Measurements from ENCODE around the gene LPAR6. TPM values are rescaled to one million over a fixed set of nuclear protein-coding genes. Genes with fewer than 3 reads are reported as not detected.
"Not testable (repeated sequence)": the region's sequence is repeated elsewhere in the genome, so short reads cannot be mapped to it uniquely, and the experiment has no call there.

Gene LPAR6, protein sequence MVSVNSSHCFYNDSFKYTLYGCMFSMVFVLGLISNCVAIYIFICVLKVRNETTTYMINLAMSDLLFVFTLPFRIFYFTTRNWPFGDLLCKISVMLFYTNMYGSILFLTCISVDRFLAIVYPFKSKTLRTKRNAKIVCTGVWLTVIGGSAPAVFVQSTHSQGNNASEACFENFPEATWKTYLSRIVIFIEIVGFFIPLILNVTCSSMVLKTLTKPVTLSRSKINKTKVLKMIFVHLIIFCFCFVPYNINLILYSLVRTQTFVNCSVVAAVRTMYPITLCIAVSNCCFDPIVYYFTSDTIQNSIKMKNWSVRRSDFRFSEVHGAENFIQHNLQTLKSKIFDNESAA
- total RNA-seq (2014; rRNA removed; shearing (Covaris generic)), result 0.12 TPM in 1 of 2 replicates, not detected in the other

DNA sequence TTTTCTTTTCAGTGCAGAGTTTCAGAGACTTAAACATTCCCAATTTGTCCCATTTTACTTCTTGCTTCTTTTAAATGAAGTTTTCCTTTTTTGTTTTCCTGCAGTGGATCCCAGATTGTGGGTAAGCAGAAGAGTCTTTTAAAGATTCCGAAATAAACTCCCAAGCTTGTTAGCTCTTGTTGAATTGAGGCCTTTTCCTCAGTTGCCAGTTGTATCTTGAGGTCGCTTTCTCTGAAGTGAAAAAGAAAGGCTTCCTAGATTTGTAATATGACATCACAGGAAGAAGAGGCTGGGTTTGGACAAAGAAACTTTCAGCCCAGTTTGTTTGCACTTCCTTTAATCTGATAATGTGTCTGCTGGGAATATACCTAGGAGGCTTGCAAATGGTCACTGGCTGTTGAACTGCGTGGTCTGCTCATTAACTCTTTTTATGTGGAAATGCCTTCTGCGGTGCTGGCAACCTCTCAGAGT is at the start of gene LPAR6:
LPAR6 (minus strand) TSS at position 233 of the 471 bp plus-strand sequence. CDS start 690 bp downstream, outside the sequence.
- DNase-seq (ENCODE audit: low read depth), result no peak

DNA sequence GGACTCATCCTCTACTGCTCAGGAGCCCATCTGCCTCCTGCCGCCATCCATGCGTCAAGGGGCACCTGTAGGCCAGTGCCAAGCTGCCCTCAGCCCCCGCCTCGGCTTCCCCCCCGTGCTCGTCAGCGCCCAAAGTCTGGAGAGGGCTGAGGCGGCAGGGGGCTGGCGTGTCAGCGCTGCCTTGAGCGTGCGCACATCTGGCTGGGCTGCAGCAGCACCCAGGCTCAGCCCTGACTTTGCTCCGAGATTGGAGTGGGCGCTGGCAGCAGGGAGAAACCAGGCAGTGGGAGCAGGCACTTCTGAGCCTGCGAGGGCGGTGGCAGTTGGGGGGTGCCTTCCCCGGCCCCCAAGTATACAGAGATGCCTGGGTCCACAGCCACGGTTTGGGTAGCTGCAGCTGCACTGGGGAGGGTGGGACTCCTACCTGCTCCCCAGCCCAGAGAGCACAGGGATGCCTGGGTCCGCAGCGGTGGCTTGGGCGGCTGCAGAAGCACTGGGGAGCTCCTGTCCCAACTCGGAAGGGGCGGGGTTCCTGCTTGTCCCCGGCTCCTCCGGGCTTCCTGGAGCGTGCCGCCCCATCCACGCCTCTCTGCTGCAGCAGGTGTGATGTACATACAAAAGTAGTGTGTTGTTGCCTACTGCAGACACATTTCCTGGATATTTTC is 44.8 kb upstream of the LPAR6 start:
- DNase-seq (ENCODE audit: low read depth), result no peak

DNA sequence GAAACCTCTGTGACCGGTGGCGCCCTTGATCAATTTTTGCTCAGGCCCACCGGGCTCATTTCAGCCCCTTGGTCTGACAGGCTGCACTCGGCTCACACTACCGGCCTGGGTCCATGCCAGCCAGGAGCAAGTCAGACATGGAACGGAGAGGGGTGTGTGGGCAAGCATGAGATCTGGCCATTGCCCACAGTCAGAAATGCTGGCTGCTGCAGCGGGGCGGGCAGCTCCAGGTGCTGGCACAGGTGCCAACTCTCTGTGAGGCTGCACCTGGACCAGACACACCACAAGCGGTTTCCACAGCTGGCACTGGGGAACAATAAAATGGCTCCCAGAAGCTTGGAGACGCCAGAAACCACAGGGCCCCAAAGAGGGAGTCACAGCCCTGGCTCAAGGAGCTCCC is 43.6 kb upstream of the LPAR6 start:
- DNase-seq (ENCODE audit: low read depth), result no peak

DNA sequence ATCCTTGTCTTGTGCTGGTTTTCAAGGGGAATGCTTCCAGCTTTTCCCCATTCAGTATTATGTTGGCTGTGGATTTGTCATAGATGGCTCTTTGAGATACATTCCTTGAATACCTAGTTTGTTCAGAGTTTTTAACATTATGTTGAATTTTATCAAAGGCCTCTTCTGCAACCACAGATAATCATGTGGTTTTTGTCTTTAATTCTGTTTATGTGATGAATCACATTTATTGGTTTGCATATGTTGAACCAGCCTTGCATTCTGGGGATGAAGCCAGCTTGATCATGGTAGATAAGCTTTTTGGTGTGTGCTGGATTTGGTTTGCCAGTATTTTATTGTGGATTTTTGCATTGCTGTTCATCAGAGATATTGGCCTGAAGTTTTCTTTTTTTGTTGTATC is 38.3 kb upstream of the LPAR6 start:
- DNase-seq (ENCODE audit: low read depth), result peak; percentile 87

DNA sequence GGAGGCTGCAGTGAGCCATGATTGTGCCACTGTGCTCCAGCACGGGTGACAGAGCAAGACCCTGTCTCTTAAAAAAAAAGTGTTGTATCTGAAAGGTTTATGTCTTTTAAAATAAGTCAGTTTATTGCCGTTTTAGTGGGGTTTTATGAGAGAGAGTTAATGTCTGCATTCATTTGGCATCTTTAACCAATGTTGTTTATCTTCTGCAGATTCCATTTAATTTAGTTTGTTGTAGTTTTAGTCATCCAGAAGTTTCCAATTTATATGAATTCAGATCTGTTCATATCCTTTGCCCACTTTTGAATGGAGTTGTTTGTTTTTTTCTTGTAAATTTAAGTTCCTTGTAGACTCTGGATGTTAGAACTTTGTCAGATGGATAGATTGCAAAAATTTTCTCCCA is 36.7 kb upstream of the LPAR6 start:
- DNase-seq (ENCODE audit: low read depth), result peak; percentile 41

DNA sequence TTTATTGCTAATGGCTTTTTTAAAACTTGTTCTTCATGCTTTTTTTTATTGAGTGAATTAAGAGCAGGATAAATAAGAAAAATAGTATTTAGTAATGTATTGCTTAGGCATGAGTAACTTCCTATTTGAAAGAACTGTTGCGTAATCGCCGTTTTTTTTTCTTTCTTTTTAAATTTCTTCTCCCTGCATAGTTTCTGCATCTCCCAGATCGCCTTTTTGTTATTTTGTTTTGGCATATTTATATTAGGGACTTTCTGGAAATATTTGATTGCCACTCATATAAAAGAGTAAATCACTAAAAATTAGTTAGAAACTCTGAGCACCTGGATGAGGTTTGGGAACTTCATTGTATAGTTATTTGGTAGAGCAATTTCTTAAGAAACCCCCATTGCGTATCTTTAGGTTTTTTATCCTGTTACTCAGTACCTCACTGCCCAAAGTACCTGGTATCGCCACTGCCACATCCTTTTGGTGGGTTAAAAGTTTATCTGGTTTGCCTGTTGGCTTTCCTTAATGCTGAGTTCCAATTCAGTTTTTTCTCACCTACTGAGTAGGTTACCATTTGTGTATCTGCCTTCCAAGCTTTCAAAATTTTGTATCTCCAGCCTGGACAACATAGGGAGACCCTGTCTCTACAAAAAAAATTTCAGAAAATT is 36.2 kb upstream of the LPAR6 start:
- peak; percentile 60 for DNase-seq (ENCODE audit: low read depth)

DNA sequence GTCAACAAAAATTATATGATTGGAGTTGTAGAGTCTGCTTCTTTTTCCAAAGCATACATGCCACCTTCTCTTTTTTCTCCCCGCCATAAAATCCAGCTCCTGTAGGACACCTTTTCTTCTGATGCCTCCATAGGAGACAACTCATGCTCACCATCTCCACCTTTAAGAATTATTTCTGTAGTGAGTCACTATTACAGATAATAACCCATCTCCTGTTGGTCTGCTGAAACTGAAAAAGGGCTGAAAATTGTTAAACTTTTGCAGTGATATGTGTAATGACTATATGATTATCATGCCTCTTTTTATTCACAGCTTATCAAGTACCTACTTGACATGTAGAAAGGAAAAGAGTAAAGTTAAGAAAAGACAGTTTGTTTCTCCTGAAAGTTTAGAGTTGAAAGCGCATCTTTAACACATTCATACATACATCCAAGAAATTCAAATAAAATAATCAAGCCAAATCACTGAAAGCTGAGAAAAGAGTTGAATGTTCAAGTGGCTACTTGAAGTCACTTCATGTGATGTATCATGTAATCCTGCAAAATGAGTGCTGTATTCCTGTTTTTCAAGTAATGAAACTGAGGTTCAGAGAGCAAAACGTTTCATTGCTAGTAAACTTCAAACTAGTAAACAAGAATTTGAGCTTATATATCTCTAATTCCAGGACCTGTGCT is 35.5 kb upstream of the LPAR6 start:
- DNase-seq (ENCODE audit: low read depth), result no peak

DNA sequence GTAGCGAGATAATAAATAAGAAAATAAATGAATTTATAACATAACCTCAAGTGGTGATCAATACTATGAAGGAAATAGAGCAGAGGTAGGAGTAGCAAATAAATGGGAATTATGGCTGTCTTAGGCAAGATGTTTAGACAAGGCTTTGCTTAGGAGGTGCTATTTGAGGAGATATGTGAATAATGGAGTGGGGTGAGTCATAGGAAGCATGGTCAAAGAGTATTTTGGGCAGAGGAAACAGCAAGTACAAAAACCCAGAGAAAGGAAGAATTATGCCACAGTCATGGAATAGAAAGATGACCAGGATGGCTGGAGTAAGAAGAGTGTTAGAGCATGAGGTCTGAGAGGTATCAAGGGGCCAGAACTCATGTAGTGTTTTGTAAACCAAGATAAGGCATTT is 33.6 kb upstream of the LPAR6 start:
- DNase-seq (ENCODE audit: low read depth), result peak; percentile 74

DNA sequence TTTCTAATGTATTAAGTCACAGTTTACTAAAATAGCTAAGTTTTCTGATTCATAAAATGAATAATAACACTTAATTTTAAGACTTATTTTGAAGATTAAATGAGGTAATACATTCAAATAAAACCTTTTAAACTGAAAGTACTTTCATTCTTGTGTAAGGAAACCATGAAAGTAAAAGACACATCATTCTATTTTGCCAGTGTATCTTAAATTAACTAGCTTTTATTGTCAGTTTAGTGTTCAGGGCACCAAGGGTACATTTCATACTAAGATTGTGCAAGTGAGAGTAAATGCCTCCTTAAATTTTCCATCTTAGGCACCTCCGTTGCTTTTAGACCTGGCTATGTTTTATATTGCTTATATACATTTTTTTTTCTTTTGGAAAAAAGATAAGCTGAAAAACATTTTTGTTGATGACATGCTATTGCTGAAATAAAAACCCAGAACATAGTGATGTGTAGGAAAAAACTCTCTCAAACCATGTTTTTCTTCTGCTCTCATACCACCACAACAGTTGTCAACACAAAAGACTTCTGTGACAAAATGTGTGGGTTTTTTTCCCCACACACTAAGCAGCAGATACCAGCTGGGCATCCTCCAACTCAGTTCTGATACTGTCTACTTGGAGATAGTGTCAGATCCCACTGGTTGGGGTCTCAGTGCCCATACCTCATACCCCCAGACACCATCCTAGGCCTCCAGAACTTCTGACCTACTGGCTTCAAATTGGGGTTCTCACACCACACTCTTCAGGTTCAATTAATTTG is 30.7 kb upstream of the LPAR6 start:
- DNase-seq (ENCODE audit: low read depth), result no peak

DNA sequence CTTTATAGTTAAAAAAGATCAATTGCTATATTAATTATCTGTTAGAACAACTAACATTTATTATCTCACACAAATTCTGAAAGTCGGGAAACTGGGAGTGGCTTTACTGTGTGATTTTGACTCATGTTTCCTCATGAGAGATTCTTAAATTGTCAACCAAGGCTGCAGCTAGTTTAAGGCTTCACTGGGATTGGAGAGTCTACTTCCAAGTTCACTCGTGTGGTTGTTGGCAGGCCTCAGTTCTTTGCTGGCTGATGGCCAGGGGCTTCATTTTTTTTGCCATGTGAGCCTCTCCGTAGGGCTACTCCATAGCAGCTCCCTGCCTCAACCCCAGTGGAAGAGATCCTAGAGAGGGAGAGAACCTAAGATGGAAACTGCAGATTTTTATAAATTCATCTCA is 24.5 kb upstream of the LPAR6 start:
- DNase-seq (ENCODE audit: low read depth), result no peak

DNA sequence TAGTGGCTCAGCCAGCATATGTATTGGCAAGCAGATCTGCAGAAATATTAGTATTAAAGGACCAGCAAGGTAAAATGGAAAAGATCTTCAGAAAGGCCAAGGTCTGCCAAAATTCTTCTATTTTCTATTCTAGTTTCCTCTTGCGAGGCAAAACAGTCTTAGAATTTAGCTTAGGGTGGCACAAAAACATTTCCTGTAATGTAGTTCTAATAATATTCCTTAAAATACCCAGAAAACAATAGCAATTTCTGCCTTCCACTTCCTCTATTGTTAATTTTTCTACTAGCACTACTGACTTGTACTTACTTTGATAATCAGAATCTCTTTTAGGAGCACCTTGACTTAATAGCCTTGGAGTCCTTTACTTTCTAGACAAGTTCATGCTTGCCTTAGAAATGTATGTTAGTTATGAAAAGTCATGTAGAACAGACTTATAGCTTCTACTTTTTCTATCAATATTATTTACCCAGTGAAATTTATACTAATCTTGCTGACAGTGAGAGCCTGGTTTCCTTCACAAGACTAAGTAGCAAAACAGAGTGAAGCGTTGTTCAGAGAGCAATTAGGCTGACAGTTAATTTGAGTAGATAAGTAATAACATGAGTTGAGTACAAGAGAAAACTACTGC is 23.9 kb upstream of the LPAR6 start:
- no peak for DNase-seq (ENCODE audit: low read depth)

DNA sequence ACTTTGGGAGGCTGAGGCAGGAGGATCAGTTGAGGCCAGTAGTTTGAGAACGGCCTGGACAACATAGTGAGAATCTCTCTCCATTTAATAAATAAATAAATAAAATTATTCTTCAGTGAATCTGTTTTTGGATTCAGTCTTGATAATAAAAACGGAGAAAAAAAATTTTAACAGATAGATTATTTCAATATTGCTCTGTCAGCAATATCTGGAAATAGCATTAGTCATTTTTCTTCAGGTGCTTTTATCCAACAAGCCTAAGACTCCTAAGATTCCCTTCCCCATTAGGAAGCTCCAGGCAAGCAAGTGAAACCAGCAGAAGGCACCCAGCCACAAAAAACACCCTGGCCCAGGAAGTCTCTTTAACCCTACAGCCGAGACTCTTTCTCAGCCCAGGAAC is 21.3 kb upstream of the LPAR6 start:
- DNase-seq (ENCODE audit: low read depth), result no peak

DNA sequence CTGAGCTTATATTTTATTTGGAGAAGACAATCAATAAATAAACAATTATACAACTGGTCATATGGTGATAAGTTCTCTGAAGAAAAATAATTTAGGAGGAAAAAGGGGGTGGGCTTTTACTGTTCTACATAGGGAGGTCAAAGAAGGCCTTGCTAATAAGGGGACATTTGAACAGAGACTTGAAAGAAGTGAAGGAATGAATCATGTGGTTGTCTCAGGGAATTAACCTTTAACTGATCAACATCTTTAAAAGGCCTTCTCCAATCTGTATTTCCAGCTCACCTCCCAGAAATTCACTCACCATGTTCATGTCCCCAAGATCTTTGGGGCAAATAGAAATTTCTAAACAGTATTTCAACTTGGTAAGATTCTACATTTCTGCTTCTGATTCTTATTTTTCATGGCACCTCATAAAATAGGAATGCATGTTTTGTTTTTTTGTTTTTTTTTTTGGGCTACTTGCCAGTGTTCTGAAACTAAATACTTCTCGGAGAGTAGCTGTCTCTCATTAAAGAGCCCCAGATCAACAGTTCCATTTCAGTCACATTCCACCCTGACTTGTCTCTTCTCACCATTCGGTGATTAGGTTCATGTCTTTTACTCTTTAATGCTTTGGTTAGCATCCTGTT is 19.2 kb upstream of the LPAR6 start:
- peak; percentile 36 for DNase-seq (ENCODE audit: low read depth)

DNA sequence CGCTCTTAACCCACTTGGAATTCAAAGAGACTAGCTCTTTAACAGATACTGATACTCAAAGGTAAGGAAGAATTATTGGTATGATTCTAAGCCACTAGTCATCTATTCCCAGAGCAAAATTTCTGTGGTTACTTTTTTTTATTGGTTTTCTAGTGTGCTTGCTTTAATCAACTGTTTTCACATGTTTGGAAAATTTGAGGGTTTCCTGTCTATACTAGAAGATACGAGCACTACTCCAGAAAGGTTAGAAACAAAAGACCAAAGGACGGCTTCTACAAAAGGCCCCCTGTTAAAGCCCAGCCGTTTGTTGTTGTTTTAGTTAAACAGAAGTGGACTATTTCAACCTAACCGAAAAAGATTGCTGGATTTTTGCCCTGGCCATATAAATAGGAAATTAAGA is 18.5 kb upstream of the LPAR6 start:
- DNase-seq (ENCODE audit: low read depth), result peak; percentile 58

DNA sequence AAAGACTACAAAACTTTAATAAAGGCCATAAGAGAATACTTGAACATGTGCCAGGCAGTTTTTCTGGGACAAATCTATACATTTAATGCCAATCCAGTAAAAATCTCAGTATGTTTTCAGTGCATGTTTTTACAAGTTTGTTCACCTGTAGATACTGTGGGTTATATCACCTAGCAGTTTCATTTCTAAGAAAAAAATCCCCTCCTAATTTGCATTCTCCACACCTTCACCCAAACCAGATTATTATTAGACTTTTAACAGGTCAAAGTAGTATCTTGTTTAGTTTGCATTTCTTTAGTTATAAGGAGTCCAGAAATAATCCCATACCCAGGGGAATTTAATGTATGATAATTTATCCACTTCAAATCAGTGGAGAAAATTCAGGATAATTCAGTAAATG is 17.0 kb upstream of the LPAR6 start:
- DNase-seq (ENCODE audit: low read depth), result no peak

DNA sequence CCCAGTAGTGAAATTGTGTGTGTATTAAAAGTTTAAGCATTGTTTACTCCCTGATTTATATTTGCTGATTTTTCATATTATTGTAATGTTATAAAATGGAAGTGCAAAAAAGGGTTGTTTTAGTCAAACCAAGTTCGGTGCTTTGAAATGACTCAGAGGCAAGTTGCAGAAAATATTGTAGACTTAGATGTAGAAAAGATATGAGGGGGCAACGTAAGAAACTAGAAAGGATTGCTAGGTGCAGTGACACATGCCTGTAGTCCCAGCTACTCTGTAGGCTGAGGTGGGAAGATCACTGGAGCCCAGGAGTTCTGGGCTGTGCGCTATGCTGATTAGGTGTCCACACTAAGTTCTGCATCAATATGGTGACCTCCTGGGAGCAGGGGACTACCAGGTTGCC is 16.1 kb upstream of the LPAR6 start:
- no peak for DNase-seq (ENCODE audit: low read depth)

DNA sequence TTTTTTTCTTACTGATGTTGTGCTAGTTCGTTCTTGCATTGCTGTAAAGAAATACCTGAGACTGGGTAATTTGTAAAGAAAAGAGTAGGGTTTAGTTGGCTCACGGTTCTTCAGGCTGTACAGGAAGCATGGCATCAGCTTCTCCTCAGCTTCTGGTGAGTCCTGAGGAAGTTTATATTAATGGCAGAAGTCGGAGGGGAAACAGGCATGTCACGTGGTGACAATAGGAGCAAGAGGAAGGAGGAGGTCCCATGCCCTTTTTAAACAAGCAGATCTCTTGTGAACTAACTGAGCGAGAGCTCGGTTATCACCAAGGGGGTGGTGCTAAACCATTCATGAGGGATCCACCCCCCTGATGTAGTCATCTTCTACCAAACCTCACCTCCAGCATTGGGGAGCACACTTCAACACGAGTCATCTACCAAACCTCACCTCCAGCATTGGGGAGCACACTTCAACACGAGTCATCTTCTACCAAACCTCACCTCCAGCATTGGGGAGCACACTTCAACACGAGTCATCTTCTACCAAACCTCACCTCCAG is 13.9 kb upstream of the LPAR6 start:
- not testable (repeated sequence) for DNase-seq (ENCODE audit: low read depth)

DNA sequence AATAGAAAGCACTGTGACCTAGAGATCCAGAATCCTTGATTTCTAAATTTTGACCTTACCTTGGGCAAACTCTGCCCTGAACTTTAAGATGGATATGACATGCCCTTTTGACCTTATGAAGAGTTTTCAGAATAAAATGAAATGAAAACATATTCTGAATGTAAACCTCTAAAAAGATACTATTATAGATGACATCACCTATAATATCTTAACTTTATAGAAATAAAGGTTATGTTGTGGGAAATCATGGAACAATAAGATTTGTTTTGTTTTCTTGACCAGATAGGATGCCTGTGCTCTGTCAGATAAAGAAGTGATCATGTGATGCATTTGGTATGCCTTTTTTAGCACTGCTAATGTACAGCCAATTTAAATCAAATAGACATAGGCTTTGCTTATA is 13.1 kb upstream of the LPAR6 start:
- no peak for DNase-seq (ENCODE audit: low read depth)

DNA sequence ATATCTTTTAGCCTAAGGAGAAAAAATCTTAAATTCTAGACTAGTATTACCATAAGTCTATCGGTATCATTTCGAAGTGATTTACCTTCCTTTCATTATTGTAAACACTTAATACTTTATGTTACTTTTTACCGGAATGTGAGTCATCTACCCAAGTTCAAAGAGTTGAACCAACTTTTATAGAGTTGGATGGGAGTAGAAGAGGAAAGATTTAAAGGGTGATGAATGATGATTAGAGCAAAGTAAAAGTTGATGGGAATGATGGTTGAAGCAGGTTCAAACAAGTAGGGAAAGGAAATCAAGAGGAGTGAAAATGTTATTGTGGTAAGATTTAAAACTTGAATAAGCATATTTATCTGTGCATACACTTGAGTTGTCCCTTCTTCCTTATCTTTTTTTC is 11.3 kb upstream of the LPAR6 start:
- peak; percentile 3 for DNase-seq (ENCODE audit: low read depth)

DNA sequence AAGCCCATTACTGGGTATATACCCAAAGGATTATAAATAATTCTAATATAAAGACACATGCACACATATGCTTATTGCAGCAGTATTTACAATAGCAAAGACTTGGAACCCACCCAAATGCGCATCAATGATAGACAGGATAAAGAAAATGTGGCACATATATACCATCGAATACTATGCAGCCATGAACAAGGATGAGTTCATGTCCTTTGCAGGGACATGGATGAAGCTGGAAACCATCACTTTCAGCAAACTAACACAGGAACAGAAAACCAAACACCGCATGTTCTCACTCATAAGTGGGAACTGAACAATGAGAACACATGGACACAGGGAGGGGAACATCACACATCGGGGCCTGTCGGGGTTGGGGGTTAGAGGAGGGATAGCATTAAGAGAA is 9.1 kb upstream of the LPAR6 start:
- DNase-seq (ENCODE audit: low read depth), result not testable (repeated sequence)

Data from M059J (cell line).